IPS-NIHi7 (cell line): ENCODE results near the gene ZC3H7A.
A peak's percentile ranks its signal among the peaks of the same experiment; 100 is the strongest.

Experiments used
- DNase-seq: peaks from one replicate; pipeline ENCODE4 v3.0.0; 2012; ENCODE audit warnings: mixed read lengths; ENCODE audit errors: extremely low spot score

ZC3H7A gene

GRCh38 chr16:11768849-11769248 is 28.2 kb downstream of the ZC3H7A start:
- no peak for DNase-seq

- DNase-seq: no peak
Observed at GRCh38 chr16:11762431-11762830, 34.6 kb downstream of the ZC3H7A start.

GRCh38 chr16:11759997-11760396 is 37.1 kb downstream of the ZC3H7A start:
- DNase-seq: no peak

- DNase-seq: no peak
Observed at GRCh38 chr16:11759163-11759834, 37.8 kb downstream of the ZC3H7A start.

GRCh38 chr16:11757671-11758545 is 39.1 kb downstream of the ZC3H7A start:
- DNase-seq: no peak

- DNase-seq: no peak
Observed at GRCh38 chr16:11756248-11756647, 40.8 kb downstream of the ZC3H7A start.

- DNase-seq: no peak
Observed at GRCh38 chr16:11755022-11755760, 41.9 kb downstream of the ZC3H7A start.

- no peak for DNase-seq
Observed at GRCh38 chr16:11752856-11753255, 44.2 kb downstream of the ZC3H7A start.

- no peak for DNase-seq
Observed at GRCh38 chr16:11750056-11750455, 47.0 kb downstream of the ZC3H7A start.

DNA sequence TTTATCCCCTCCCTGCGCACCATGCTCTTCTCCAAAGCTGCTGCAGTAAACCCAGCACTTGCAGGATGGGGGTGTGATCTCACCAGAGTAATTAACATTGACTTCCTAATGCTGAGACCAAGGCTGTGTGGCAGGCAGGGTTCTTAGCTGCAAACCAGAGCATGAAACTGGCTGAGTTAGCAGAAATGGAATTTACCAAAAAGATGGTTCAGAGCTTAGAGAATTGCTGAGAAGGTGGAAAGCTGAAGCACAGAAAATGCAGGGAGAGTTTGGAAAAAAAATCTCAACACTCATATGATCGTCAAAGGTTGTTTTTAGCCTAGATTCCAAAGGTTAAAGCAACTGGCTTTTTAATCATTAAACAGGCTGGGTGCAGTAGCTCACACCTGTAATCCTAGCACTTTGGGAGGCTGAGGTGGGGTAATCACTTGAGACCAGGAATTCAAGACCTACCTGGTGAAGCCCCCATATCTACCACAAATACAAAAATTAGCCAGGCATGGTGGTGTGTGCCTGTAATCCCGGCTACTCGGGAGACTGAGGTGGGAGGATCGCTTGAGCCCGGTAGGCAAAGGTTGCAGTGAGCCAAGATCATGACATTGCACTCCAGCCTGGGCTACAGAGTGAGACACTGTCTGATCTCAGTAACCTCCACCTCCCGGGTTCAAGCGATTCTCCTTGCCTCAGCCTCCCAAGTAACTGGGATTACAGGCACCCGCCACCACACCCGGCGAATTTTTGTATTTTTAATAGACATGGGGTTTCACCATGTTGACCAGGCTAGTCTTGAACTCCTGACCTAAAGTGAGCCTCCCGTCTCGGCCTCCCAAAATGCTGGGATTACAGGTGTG is 48.4 kb downstream of the ZC3H7A start:
- DNase-seq: peak; percentile 23

DNA sequence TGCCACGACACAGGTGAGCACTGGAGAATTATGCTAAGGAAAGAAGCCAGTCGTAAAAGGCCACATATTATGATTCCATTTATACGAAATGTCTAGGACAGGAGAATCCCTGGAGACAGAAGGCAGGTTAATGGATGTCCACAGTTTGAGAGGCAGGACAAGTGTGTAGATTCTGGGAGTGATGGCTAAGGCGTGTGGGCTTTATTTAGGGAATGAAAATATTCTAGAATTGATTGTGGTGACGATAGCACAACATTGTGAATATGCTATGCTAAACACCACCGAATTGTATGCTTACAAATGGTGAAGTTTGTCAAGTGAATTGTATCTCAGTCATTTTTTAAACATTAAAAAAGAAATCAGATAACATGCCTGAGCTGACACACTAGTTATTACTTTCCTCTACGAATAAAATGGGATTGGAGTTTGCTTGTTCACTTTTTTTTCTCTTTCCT is 49.1 kb downstream of the ZC3H7A start:
- DNase-seq: no peak

- no peak for DNase-seq
Observed at GRCh38 chr16:11744075-11744470, 53.0 kb downstream of the ZC3H7A start.

GRCh38 chr16:11743308-11744074 is 53.6 kb downstream of the ZC3H7A start:
- no peak for DNase-seq

GRCh38 chr16:11742536-11743307 is 54.3 kb downstream of the ZC3H7A start, which contains the start of gene TXNDC11:
TXNDC11 (minus strand) TSS chr16:11742857; CDS start chr16:11742730, 127 bp downstream.
- peak; percentile 98 for DNase-seq

DNA sequence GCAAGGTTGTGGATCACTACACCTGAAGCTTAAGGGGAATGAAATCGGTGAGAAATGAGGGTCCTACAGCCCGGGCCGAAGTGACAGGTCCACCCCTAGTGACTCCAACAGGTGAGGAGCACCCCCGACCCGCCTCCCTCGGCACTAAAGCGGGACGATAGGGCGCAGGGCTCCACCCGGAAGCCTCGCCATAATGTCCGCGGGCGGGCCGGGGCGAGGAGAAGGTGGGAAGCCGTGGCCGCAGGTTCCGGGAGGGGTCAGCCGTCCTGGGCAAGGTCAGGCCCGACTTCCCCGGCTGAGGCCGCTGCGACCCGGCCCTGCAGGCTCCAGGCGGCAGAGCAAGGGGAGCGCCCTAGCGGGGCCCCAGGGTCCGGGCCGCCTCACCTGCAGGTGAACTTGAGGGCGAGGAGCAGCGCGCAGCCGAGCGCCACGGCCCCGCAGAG is 54.9 kb downstream of the ZC3H7A start:
- DNase-seq: peak; percentile 63

DNA sequence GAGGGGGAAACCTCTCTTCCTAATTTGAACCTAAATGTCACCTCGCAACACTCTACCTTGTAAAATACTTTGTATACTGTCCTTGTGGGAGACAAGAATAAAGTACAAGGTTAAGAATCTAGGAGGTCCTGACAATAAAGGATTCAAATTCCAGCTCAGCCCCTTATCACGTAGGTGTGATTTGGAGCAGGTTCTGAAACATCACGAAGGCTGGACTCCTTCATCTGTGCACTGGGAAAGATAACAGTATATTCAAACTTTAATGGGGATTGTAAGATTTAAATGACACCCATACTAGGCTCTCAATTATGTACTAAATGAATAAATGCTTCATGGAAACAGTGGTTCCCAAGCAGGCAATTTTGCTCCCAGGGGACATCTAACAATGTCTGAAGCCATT is 56.5 kb downstream of the ZC3H7A start:
- DNase-seq: no peak

DNA sequence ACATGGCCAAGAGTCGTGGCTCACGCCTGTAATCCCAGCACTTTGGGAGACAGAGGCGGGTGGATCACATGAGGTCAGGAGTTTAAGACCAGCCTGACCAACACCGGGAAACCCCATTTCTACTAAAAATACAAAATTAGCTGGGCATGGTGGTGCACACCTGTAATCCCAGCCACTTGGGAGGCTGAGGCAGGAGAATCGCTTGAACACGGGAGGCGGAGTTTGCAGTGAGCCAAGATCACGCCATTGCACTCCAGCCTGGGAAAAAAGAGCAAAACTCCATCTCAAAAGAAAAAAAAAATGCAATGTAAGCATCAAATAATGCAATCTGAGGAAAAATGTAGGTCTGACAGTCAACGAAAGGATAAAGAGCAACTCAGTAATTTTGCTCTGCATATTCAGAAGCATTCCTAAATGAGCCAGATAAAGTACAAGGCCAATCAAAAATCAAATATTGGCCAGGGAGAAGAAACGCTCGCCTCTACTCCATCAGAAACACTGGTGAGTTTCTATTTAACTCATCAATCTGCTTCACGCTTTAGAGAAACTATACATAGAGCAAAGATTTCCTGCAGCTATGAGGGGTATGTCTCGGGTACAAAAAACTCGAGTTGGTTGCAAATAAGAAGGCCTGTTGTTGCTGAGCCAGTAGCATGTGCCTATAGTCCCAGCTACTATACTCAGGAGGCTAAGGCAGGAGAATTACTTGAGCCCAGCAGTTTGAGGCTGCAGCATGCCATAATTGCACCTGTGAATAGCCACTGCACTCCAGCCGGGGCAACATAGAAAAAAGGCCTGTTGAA is 58.1 kb downstream of the ZC3H7A start:
- DNase-seq: no peak

GRCh38 chr16:11737713-11738112 is 59.3 kb downstream of the ZC3H7A start:
- DNase-seq: no peak

GRCh38 chr16:11736903-11737302 is 60.2 kb downstream of the ZC3H7A start:
- no peak for DNase-seq
